Mesodermal cell (in vitro differentiated cells): ENCODE data around the gene EDC3.
A peak's percentile ranks its signal among the peaks of the same experiment; 100 is the strongest.

Source experiments
- H3K27ac ChIP-seq: 2 replicates; pipeline ENCODE4 v1.7.0; 2013; ENCODE audit warnings: mild to moderate bottlenecking, low read depth, low read length, moderate library complexity; ENCODE audit not compliant: severe bottlenecking
- H3K36me3 ChIP-seq: 2 replicates; pipeline ENCODE4 v1.7.1; 2013; ENCODE audit warnings: mild to moderate bottlenecking, low read length, moderate library complexity; ENCODE audit not compliant: control insufficient read depth, insufficient read depth
- H3K4me1 ChIP-seq: one replicate; pipeline ENCODE4 v1.7.1; 2013; ENCODE audit warnings: mild to moderate bottlenecking, low read length; ENCODE audit not compliant: insufficient read depth, control insufficient read depth, poor library complexity, severe bottlenecking
- H3K4me3 ChIP-seq: 2 replicates; pipeline ENCODE4 v1.7.0; 2013; ENCODE audit warnings: low read length, control low read depth, mild to moderate bottlenecking; ENCODE audit not compliant: insufficient read depth, poor library complexity, severe bottlenecking; ENCODE audit errors: extremely low read depth
- H3K9me3 ChIP-seq: 2 replicates; pipeline ENCODE4 v1.7.1; 2013; ENCODE audit warnings: mild to moderate bottlenecking, low read length, moderate library complexity; ENCODE audit not compliant: control insufficient read depth
- WGBS, 2 experiments: methylation state at CpG; one replicate each; pipeline ENCODE4 v1.1.5; 2013; ENCODE audit warnings: missing lambda C conversion rate in 2 of 2; ENCODE audit not compliant: insufficient coverage in 2 of 2; 5-methylcytosine and 5-hydroxymethylcytosine counted together

The EDC3 gene

DNA sequence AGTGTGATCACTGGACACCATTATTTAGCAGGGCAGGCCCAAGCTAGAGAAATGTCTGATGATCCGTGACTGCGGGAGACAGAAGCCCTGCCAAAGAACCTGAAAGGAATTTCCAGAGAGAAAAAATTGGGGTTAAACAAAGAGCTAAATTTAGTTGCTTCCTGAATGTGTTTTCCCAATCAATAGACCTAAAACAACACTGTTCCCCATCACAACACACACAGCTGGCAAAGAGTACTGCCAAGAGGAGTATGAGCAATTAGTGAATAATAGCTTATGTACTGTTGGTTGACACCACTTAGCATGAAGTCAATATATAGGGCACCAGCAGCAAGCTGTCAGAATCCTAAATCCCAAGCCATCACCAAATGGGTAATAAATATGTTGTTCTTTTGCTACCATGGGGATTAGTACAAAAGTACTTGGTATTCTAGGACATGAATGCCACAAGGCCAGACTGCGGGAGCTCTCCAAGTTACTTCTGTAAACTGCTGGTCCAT, 44.5 kb downstream of the EDC3 start:
- Histone ChIP-seq H3K9me3 (no peaks in the 10 kb centered on the region), H3K36me3 (peaks cover 70% of the 10 kb centered on the region), H3K4me1 (no peaks in the 10 kb centered on the region), H3K4me3 (no peak overlapping the region), H3K27ac (no peak overlapping the region)
- 100% methylated on average over 1 to 2 of the region's 3 CpGs for WGBS, 2 experiments

DNA sequence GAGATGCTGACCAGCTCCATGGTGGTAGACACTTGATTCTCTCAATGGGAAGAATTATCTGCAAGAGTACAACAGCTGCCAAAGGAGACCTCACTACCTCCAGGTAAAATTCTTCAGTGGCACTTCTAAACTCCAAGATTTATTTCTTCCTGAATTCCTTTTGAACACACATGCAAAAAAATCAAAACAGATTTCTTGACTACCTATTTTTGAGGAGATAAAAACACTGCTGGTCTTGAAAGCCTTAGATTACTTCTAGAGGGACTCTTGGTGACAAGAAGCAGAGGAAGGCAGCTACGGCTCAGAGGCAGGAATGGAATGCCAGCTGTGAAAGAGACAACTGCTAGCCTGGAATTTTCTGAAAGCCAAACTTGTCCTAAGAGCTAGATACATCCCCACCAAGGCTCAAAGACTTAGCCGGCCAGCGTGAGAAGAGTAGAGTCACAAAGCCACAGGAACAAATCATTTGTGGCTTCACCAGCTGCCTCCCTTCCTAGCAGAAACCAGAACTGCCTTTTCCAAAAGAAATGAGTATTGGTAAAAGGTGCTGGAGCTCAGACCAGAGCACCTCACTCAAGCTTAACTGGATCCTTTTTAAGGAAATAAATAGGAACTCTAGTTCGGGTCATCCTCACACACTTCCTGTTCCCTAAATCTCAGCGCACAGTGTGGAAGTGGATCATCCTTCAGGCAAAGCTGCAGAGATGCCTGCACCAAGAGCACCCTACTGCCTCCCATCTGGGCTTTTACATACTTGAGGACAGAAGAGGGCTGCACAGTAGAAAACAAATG, 47.6 kb downstream of the EDC3 start:
- 89 to 91% methylated on average over 2 to 3 of the region's 5 CpGs for WGBS, 2 experiments
- no peak overlapping the region for H3K27ac ChIP-seq
- peaks cover 7% of the 10 kb centered on the region for H3K4me1 ChIP-seq
- H3K9me3 ChIP-seq, result no peaks in the 10 kb centered on the region
- no peak overlapping the region for H3K4me3 ChIP-seq
- peaks cover 44% of the 10 kb centered on the region for H3K36me3 ChIP-seq

DNA sequence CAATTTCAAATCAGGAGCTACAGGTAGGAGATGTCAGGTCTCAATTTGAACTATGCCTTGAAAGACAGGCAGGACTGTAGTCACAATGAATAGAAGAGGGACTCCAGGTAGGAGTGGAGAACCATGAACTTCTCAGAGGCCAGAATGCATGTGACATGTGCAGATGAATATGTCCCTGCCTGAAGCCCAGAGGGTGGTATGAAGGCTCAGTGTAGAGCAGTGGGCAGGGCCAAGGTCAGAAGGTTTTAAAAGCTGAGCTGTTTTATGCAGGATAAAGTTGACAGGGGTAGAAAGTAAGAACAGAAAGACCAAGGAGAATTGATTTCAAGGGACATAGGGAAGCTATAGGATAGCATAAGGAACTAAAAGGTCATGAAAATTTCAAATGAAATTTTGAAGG, 49.3 kb downstream of the EDC3 start:
- no peak overlapping the region for H3K27ac ChIP-seq
- H3K4me1 ChIP-seq, result peaks cover 16% of the 10 kb centered on the region
- H3K4me3 ChIP-seq, result no peak overlapping the region
- H3K9me3 ChIP-seq, result no peaks in the 10 kb centered on the region
- peaks cover 38% of the 10 kb centered on the region for H3K36me3 ChIP-seq

DNA sequence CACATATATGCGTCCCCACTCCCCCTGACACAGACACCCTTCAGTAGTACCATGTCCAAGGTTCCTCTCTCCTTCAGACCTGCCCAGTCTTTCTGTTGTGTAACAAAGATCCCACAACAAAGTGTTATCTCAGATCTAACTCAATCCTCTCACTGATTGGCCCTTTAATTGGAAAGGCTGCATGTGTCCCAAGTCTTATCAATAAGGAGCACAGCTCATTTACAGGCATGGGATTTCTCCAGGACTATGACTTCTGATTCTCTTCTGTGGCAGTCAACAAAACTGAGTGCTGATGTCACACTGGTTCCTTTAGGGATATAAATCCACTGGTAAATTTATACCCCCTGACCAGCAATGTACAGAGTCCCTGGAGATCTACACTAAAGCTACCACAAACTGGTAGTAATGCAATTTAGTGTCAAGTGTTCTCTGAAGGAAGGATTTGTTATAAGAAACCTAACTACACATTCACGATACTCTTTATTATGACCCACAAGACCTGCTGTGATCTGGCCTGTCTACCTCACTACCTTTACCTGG, 52.1 kb downstream of the EDC3 start:
- H3K36me3 ChIP-seq, result peaks cover 42% of the 10 kb centered on the region
- H3K27ac ChIP-seq, result no peak overlapping the region
- H3K4me1 ChIP-seq, result peaks cover 16% of the 10 kb centered on the region
- no peak overlapping the region for H3K4me3 ChIP-seq
- 88 to 100% methylated on average over 2 of the region's 2 CpGs for WGBS, 2 experiments
- H3K9me3 ChIP-seq, result no peaks in the 10 kb centered on the region

DNA sequence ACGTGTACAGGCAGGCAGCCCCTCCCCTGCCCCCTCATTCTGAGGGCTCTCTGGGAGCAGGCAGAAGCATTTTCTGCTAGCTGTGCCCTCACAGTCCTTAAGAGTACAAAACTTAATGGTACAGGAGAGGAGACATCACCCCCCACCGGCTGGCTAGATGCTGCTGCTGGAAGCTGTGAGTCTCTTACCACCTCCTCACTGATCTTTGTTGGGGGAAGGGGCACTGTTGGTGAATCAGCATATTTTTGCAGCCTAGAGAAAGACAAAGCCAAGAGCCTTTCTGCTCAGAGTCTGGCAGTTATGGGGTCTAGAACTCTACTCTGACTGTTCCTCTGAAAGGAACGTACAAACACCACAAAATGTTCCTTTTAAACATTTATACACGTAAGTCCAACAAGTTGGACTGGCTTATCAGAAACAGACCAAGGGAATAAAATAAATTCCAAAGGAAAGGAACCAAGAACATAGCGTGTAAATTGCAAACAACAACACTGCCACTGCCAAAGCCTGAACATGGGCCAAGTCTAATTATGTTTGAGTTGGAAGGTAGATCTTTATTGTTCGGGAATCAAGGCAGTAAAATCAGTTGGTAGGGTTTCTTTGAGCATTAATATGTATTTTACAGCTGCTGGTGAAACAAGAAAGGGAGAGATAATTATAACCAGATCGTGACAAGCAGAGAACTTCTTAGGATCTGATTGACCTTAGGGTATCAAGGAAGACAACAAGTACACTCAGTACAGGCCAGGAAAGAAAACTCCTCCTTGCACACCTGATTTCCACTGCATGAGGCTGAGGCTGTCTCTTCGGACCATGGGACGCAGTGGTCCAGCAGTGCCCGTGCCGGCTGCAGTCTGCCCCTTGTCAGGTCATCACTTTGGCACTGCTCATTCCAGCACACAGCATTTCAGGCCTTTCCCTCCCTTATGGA, 52.8 kb downstream of the EDC3 start:
- no peaks in the 10 kb centered on the region for H3K9me3 ChIP-seq
- 80 to 95% methylated on average over 8 to 9 of the region's 11 CpGs for WGBS, 2 experiments
- no peak overlapping the region for H3K4me3 ChIP-seq
- H3K4me1 ChIP-seq, result peaks cover 16% of the 10 kb centered on the region
- H3K36me3 ChIP-seq, result peaks cover 47% of the 10 kb centered on the region
- peak overlapping the region; percentile 72 for H3K27ac ChIP-seq

DNA sequence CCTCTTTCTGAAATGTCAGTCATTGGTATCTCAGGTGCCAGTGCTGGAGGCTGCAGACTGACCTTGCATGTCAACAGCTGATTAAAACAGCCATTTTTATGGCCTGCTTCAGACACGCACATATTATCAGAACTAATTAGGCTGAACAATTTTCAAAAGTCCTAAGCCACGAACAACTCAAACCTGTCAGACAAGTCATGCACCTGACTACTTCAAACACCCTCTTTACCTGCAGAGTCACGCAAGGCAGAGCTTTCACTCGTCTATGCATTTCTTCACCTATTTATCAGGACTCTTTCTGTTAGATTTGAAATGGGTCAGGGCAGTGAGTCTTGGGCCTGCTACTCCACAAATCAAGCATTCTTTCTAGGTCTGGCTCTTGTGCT, 53.5 kb downstream of the EDC3 start:
- peaks cover 47% of the 10 kb centered on the region for H3K36me3 ChIP-seq
- no peak overlapping the region for H3K4me3 ChIP-seq
- H3K4me1 ChIP-seq, result peaks cover 16% of the 10 kb centered on the region
- 96 to 100% methylated on average over 2 of the region's 4 CpGs for WGBS, 2 experiments
- H3K27ac ChIP-seq, result peak overlapping the region; percentile 72
- no peaks in the 10 kb centered on the region for H3K9me3 ChIP-seq

DNA sequence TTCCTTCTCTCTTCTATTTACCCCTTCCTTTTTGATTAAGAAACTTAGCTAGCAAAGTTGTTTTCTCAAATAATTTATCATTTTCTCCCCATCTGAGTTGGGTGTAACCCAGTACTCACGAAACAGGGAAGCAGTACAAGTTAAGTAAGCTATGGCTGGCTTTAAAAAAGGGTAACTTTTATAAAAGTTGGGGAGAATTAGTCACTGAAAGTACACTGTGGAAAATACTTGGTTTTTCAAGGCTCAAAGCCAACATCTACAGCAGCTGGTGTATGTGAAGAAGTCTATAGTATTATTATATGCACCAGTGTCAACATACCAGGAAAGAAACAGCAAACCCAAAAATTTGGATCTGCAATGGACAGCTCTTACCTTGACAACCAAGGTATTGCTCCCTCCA, 54.7 kb downstream of the EDC3 start:
- peaks cover 16% of the 10 kb centered on the region for H3K4me1 ChIP-seq
- WGBS, 2 experiments, result 80 to 83% methylated on average over 1 of the region's 1 CpG
- H3K4me3 ChIP-seq, result no peak overlapping the region
- H3K9me3 ChIP-seq, result no peaks in the 10 kb centered on the region
- no peak overlapping the region for H3K27ac ChIP-seq
- H3K36me3 ChIP-seq, result peaks cover 54% of the 10 kb centered on the region

DNA sequence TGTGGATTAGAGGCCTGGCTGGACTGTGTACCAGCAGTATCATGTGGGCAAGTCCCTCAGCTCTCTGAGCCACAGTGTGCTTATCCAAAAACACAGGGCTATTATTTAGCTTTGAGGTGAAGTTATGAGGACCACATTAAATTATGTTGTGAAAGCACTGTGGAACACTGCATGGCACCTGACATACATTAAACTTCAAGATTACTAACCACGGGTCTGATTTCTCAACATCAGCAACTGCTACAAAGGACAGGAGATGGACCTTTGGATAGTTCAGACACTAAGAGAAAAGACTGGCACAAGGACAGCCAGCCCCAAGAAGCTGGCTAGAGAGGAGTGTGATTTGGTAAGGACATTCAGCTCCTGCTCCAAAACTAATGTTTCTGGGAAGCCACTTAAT, 58.8 kb downstream of the EDC3 start:
- Histone ChIP-seq H3K4me1 (no peaks in the 10 kb centered on the region), H3K27ac (no peak overlapping the region), H3K4me3 (no peak overlapping the region), H3K36me3 (peaks cover 92% of the 10 kb centered on the region), H3K9me3 (no peaks in the 10 kb centered on the region)
- 100% methylated on average over 1 of the region's 1 CpG; no CpG with 5 or more reads in 1 of the 2 experiments for WGBS, 2 experiments

DNA sequence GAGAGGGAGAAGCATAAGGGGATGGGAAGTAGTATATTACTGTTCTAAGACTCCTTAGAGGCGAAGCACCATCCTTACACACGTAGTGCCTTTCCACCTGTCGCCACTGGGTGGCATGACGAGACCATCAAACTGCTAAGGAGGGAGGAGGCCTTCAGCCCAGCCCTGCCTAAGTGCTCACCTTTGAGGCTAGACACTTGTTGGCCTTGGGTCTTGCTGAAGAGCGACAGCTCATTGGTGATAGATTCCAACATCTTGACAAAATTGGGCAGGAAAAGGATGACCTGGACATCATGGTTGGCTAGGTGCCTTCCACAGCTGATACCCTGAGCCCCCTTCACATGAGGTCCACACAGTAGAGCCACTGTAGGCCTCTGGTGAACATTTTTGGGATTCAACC, 60.6 kb downstream of the EDC3 start:
- Histone ChIP-seq H3K9me3 (no peaks in the 10 kb centered on the region), H3K4me1 (no peaks in the 10 kb centered on the region), H3K4me3 (no peak overlapping the region), H3K36me3 (peaks cover 89% of the 10 kb centered on the region), H3K27ac (no peak overlapping the region)
- WGBS, 2 experiments, result 19 to 42% methylated on average over 4 to 5 of the region's 5 CpGs

DNA sequence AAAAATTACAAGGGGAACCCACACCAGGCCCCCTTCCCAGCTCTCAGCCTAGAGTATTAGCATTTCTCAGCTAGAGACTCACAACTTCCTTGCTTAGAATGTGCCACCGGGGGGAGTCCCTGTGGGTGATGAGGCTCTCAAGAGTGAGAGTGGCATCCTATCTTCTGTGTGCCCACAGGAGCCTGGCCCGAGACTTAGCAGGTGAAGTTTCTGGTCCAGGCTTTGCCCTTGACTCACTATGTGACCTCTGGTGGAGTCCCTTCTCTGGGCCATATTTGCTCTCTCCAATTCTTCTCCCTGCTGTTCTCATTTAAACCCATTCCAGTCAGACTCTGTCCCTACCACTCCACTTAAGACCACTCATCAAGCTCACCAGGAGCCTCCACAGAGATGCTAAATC, 62.0 kb downstream of the EDC3 start:
- H3K4me1 ChIP-seq, result no peaks in the 10 kb centered on the region
- H3K27ac ChIP-seq, result no peak overlapping the region
- whole genome bisulfite sequencing, 2 experiments, result 92 to 100% methylated on average over 1 of the region's 2 CpGs
- H3K4me3 ChIP-seq, result no peak overlapping the region
- no peaks in the 10 kb centered on the region for H3K9me3 ChIP-seq
- H3K36me3 ChIP-seq, result peaks cover 89% of the 10 kb centered on the region
